ENCODE results near the gene NMNAT2. TPM values are rescaled to one million over a fixed set of nuclear protein-coding genes. Genes with fewer than 3 reads are reported as not detected.
A peak's percentile ranks its signal among the peaks of the same experiment; 100 is the strongest.

NMNAT2 gene
- total RNA-seq, 1 donor from 2014 or later: 0.68 TPM

- DNase-seq: peak; percentile 39
Observed at GRCh38 chr1:183310753-183311479, 107.3 kb downstream of the NMNAT2 start.

GRCh38 chr1:183308719-183309118 lies 109.5 kb downstream of the NMNAT2 start:
- DNase-seq: no peak

- peak; percentile 43 for DNase-seq
Observed at GRCh38 chr1:183306317-183307042, 111.7 kb downstream of the NMNAT2 start.

GRCh38 chr1:183304440-183305107 lies 113.6 kb downstream of the NMNAT2 start:
- DNase-seq: peak; percentile 76

GRCh38 chr1:183303901-183304300 lies 114.3 kb downstream of the NMNAT2 start:
- no peak for DNase-seq

- DNase-seq: no peak
Observed at GRCh38 chr1:183303323-183303645, 114.9 kb downstream of the NMNAT2 start.

GRCh38 chr1:183302452-183303322 lies 115.5 kb downstream of the NMNAT2 start:
- no peak for DNase-seq

GRCh38 chr1:183301239-183301638 lies 116.9 kb downstream of the NMNAT2 start:
- no peak for DNase-seq

GRCh38 chr1:183300828-183301227 lies 117.4 kb downstream of the NMNAT2 start:
- DNase-seq: no peak

- no peak for DNase-seq
Observed at GRCh38 chr1:183300395-183300794, 117.8 kb downstream of the NMNAT2 start.

- no peak for DNase-seq
Observed at GRCh38 chr1:183296782-183297181, 121.4 kb downstream of the NMNAT2 start.

- DNase-seq: no peak
Observed at GRCh38 chr1:183295521-183295920, 122.7 kb downstream of the NMNAT2 start.

GRCh38 chr1:183293876-183294275 lies 124.3 kb downstream of the NMNAT2 start:
- DNase-seq: no peak

GRCh38 chr1:183293241-183293640 lies 124.9 kb downstream of the NMNAT2 start:
- DNase-seq: no peak

GRCh38 chr1:183291802-183292514 lies 126.2 kb downstream of the NMNAT2 start:
- peak; percentile 78 for DNase-seq

- DNase-seq: no peak
Observed at GRCh38 chr1:183291216-183291762, 126.9 kb downstream of the NMNAT2 start.

- no peak for DNase-seq
Observed at GRCh38 chr1:183290628-183291027, 127.6 kb downstream of the NMNAT2 start.

GRCh38 chr1:183289051-183289496 lies 129.1 kb downstream of the NMNAT2 start:
- DNase-seq: no peak

GRCh38 chr1:183288583-183288982 lies 129.6 kb downstream of the NMNAT2 start:
- no peak for DNase-seq

- DNase-seq: peak; percentile 77
Observed at GRCh38 chr1:183287191-183287675, 130.9 kb downstream of the NMNAT2 start.

- DNase-seq: no peak
Observed at GRCh38 chr1:183285746-183286145, 132.4 kb downstream of the NMNAT2 start.

Data from dermis blood vessel endothelial cell (primary cell).